Stimulated activated CD8-positive, alpha-beta memory T cell treated with anti-CD3 and anti-CD28 coated beads, Interleukin-15, amount 100 ng/mL, for 48 hours (primary cell): ENCODE data around the gene RHO.

Experiments used
- DNase-seq, 2 donors: peaks; one replicate each; pipeline ENCODE4 v3.0.0-alpha.2; 2020; ENCODE audit warnings: low read depth in 2 of 2

The RHO gene

GRCh38 chr3:129559565-129560079 is 31.2 kb downstream of the RHO start:
- DNase-seq = no peak

- DNase-seq = no peak
Measured at GRCh38 chr3:129560269-129560787, 31.9 kb downstream of the RHO start.

DNA sequence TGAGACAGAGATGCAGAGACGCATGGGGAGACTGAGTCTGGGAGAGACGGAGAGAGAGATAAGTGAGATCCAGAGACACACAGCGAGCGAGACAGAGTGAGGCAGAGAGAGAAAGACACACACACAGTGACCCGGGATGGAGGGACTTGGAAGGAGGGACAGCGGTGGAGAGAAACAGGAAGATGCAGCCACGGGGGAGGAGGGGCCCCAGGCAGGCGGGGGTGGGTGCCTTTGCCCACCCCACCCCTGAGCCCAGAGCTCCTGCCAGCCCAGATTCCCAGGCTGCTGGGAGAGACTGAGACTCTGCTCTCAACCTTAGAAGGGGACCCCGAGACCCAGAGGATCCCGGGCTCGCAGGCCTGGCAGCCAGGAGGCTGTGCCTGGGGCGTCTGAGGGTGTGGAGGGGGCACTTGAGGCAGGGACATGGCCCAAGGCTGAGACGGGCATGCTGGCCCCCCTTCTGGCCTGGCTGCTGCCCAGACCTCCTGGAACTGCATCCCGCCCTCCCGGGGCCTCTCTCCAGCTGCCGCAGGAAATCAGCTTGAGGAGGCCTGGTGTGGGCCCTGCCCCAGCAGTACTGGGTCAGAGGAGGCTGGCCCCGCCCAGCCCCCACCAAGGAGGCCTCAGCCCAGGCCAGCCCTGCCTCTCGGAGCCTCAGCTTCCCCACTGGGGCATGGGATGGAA is 32.6 kb downstream of the RHO start:
- no peak for DNase-seq

GRCh38 chr3:129561619-129562248 is 33.3 kb downstream of the RHO start:
- no peak for DNase-seq

DNA sequence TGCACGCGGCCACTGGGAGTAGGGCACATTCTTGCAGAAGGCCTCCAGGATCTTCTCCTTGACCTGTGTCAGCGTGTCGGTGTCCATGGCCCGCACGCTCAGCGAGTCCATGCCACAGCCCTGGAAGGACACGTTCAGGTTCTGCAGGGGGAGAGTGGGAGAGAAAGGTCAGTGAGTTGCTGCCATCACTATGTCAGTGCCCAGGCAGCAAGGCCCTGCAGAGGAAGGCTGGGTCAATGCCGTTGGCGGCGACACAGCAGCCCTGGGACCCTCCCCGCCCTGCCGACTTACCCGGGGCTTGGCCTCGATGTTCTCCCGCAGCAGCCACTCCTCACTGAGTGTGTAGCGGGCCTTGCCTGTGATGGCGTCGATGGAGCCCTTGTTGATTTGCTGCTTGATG is 34.4 kb downstream of the RHO start:
- DNase-seq = no peak

DNA sequence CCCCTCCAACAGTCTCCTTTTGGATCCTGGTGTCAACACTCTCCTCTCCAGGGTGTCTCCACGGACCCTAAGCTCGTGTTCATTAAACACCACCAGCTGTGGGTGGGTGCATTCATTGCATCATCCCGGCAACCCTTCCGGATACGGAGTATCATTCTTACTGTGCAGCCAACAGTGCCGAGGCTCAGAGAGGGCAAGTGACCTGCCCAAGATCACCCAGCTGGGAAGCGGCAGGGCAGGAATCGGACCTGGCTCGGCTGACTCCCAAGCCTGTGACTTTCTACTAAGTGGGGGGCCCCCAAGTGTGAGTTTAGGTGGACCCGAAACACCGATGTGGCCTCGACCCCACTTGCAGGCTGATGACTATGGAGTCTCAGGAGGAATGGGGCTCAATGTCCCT is 34.9 kb downstream of the RHO start:
- no peak for DNase-seq

DNA sequence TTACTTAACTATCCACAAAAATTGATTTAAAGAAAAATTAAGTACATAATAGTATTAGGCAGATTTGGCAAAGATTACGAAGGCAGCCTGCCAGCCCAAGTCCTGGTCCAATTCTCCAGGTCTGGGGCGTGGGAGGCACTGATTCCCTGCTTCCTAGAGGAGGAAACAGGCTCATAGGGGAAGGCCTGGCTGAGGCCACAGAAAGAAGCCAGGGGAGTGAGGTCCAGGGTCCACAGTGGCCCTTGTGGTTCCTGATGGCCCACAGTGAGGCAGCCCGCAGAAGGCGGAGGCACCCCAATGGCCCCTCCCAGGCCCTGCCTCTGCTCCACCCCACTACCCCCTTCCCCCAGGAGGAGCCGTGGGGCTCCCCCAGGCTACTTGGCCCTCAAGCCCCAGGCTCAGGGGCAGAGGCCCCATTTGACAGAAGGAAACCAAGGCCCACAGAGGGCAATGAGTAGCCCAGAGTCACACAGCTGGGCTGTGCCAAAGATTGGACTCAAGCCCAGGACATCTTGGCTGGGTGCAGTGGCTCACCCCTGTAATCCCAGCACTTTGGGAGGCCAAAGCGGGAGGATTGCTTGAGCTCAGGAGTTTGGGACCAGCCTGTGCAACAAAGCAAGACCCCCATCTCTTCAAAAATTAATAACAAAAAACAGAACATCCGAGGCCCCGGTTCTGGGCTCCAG is 35.6 kb downstream of the RHO start:
- no peak for DNase-seq

DNA sequence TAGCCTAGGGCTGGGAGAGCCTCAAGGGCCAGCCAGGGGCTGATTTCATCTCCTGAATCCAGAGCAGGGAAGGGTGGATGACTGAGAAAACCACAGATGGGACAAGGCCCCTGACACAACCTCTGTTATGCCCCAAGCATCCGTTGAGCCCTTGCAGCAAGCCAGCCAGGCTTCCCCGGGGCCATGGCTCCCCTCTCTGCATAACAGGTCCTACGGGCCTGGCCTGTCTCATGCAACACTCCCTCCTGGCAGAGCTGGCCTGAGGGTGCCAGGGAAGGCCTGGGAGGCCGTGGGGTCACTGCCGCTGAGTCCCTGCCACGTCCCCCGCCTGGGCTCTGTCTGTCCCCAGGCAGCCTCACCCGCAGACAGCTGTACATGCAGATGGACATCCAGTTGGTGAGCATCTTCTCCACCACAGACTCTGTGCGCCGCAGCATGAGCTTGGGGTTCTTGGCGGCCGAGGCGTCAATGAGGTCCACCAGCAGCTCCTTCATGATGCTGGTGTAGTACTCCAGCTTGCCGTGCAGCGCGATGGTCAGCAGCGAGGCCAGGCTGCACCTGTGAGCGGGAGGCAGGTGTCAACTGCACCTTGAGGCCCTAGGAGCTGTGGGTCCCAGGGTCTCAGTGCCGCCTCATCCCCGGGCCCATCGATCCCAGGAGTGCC is 36.7 kb downstream of the RHO start:
- no peak for DNase-seq

GRCh38 chr3:129565902-129566301 is 37.5 kb downstream of the RHO start:
- DNase-seq = no peak

DNA sequence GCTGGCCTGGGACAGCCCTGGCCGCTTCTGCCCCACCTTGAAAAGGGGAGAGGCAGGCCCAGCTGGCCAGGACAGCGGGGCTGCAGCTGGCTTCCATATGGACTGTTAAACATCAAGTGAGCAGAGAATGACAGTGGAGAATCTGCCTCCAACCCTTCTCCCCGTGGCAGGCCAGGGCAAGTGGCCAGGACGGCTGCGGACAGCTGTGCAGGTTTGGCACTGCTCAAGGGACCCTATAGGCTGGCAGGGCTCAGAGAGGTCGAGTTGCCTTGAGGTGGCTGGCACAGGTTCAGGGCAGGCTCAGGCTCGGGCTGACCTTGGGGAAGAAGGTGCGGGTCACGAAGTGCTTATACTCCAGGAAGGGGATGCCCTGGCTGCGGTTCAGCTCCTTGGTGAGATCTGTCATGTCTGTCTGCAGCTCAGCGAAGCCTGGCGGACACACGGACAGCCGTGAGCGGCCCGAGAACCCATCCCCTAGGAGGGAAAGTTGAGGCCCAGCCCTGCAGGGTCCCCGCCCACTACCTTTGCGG is 38.8 kb downstream of the RHO start:
- no peak for DNase-seq

DNA sequence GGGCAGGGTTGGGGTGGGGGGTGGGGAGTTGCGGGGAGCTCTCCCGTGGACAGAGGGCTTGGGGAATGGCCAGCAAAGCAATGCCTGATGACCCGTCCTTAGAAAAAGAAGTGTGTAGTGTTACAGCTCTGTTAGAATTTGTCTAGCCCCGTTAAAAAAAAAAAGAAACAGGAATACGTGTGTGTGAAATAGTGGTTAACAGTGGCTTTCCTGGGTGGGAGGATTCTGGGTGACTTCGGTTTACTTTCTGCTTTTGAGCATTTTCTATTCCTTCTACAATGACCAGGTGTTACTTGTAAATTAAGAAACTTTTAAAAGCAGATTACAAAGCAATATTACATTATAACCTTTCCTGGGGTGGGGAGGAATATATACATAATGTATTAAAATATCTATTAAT is 39.5 kb downstream of the RHO start:
- no peak for DNase-seq

- no peak for DNase-seq
Measured at GRCh38 chr3:129569856-129570255, 41.4 kb downstream of the RHO start.

DNA sequence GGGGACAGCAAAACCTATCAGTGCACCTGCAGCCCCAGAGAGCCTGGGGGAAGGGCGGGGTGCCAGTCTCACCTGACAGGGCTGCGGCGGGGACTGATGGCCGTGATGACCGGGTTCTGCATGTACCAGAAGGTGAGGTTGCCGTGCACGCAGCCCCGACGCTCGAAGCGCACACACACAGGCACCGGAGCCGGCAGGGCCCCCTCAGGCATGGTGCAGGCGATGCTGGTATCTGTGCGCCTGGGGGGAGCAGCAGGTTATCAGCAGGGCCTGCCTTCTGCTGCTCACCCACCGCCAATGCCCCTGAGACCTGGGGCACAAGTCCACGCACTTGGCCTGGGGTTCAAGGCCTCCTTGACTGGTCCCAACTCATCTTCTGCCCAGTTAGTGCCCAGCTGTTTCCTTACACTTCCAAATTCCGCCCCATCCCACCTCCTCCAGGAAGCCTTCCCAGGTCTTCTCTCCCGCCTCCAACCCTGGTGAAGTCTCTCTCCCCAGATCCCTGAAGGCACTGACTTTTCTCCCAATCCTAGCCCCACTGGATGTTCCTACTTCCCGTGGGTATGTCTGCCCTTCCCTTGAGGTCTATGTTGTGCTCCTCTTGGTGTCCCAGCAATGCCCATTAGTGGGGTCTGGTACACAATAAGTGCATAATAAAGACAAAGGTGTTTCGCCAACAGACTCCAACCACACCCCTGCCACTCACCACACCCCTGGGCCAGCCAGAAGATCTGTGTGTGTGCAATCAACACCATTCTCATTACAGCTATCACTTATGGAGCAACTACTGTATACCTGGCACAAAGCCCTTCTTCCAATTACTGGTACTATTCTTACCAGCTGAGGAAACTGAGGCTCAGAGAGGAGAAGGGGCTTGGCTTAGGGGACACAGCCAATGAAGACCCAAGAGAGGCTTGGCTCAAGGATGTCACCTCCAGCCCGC is 43.4 kb downstream of the RHO start:
- DNase-seq = no peak

- no peak for DNase-seq
Measured at GRCh38 chr3:129572603-129573002, 44.2 kb downstream of the RHO start.

DNA sequence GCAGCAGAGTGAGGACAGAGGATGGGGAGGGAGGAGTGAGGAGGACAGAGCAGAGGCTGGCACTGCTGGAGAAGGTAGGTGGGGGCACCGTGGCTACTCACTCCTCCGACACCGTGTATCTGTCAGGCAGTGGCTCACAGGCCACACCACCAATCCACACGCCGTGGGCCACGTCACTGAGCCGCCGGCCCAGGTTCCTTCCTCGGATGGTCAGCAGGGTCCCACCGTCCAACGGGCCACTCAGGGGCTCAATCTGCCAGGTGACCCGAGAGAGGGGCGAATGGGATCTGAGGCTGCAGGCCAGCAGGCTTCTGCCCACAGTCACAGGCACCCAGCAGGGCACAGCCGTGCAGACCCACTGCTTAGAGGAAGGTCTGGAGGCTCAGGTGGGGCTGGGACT is 45.1 kb downstream of the RHO start:
- DNase-seq = no peak

GRCh38 chr3:129574206-129574605 is 45.8 kb downstream of the RHO start:
- DNase-seq = no peak

DNA sequence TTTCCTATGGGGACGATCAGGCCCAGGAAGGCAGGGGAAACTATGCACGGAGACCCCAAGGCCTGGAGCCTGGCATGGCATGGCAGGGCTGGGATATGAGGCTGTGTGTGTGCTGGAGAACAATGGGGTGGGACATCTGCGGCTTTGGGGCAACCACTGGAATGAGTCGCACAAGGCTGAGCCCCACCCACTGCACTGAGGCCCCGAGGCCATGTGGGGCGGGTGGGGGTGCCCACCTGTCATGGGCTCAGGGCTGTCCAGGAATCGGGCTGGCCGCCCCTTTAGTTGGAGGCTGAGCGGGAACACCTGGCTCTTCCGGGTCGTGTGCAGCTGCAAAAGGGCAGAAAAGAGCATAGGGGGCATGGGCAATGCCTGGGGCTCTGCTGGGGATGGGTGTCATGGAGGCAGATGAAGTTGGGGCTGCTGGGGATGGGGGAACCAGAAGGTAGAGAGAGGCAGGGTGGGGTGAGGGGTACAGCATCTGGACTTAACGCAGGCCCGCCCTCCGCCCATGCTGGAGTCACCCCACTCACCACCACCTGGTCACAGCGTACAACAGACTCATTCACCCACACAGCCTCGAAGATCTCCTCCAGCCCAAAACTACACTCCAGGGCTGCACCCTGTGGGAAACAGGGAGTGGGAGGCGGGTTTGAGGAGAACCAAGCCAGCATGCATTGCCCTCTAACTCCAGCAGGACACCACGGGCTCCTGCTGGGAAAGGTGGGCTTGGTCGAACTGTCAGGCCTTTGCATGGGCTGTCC is 47.0 kb downstream of the RHO start:
- DNase-seq = no peak

- no peak for DNase-seq
Measured at GRCh38 chr3:129575997-129576384, 47.6 kb downstream of the RHO start.

GRCh38 chr3:129576514-129577352 is 48.3 kb downstream of the RHO start:
- DNase-seq = peak; percentile 21 to 23
